ENCODE measurements around the gene PRG2. TPM values are rescaled to one million over a fixed set of nuclear protein-coding genes. Genes with fewer than 3 reads are reported as not detected.

The PRG2 gene
- total and polyA plus RNA-seq, 3 experiments from 2014 or later, result 0.44 TPM; not detected in 2

GRCh38 chr11:57424792-57425564 lies 34.5 kb upstream of the PRG2 start:
- CTCF ChIA-PET, result interaction anchor here (1.1 to 6.1 kb wide), 5 partner anchors 32 to 143 kb away, joined by 4 to 62 read pairs (median 4); partner anchors contain the start of genes RTN4RL2 and UBE2L6
- H3K27me3 ChIP-seq (ENCODE audit: insufficient read depth, low read length, poor library complexity, severe bottlenecking), result no peaks in the 10 kb centered on the region
- Mint-ChIP-seq H3K27me3 (no peaks in the 10 kb centered on the region), H3K27ac (peak overlapping the region; percentile 92 to 97 (median 96)), H3K9me3 (no peaks in the 10 kb centered on the region), H3K4me3 (peak overlapping the region; percentile 75 to 94 (median 90)), H3K36me3 (peaks cover 0 to 24% (median 2%) of the 10 kb centered on the region in 3 donors), H3K4me1 (peaks cover 52 to 69% (median 64%) of the 10 kb centered on the region in 3 donors)
- H3K4me1 ChIP-seq (ENCODE audit: insufficient read depth, low read length), result peaks cover 35% of the 10 kb centered on the region
- peak overlapping the region; percentile 43 for H3K4me3 ChIP-seq (ENCODE audit: low read length)
- no peaks in the 10 kb centered on the region for H3K36me3 ChIP-seq (ENCODE audit: insufficient read depth, low read length)
- DNase-seq, result peak; percentile 63 to 96 (median 80)
- peak overlapping the region; percentile 68 for H3K27ac ChIP-seq (ENCODE audit: low read depth, low read length)
- H3K9me3 ChIP-seq (ENCODE audit: low read length), result no peaks in the 10 kb centered on the region
- POLR2A ChIA-PET, result interaction anchor here (1.9 to 2.2 kb wide), 2 partner anchors 33 to 90 kb away, joined by 6 to 9 read pairs; partner anchors contain the start of gene SSRP1

GRCh38 chr11:57424137-57424791 lies 33.8 kb upstream of the PRG2 start:
- Histone ChIP-seq H3K27me3 (ENCODE audit: insufficient read depth, low read length, poor library complexity, severe bottlenecking) (no peaks in the 10 kb centered on the region), H3K4me3 (ENCODE audit: low read length) (peak overlapping the region; percentile 43), H3K4me1 (ENCODE audit: insufficient read depth, low read length) (peaks cover 35% of the 10 kb centered on the region), H3K27ac (ENCODE audit: low read depth, low read length) (peak overlapping the region; percentile 68), H3K9me3 (ENCODE audit: low read length) (no peaks in the 10 kb centered on the region), H3K36me3 (ENCODE audit: insufficient read depth, low read length) (no peaks in the 10 kb centered on the region)
- no peaks in the 10 kb centered on the region for H3K27me3 Mint-ChIP-seq
- peaks cover 52 to 70% (median 64%) of the 10 kb centered on the region in 3 donors for H3K4me1 Mint-ChIP-seq
- no peaks in the 10 kb centered on the region for H3K9me3 Mint-ChIP-seq
- POLR2A ChIA-PET, result interaction anchor here (1.9 kb wide), 1 partner anchor 34 kb away, joined by 9 read pairs; no protein-coding TSS in a partner anchor
- CTCF ChIA-PET, result interaction anchor here (0.7 to 6.1 kb wide), 4 partner anchors 33 to 199 kb away, joined by 3 to 62 read pairs (median 4); partner anchors contain the start of gene UBE2L6
- H3K27ac Mint-ChIP-seq, result peak overlapping the region; percentile 92 to 97 (median 96)
- peaks cover 0 to 26% (median 2%) of the 10 kb centered on the region in 3 donors for H3K36me3 Mint-ChIP-seq
- peak overlapping the region; percentile 75 to 94 (median 90) for H3K4me3 Mint-ChIP-seq
- DNase-seq, result no peak

DNA sequence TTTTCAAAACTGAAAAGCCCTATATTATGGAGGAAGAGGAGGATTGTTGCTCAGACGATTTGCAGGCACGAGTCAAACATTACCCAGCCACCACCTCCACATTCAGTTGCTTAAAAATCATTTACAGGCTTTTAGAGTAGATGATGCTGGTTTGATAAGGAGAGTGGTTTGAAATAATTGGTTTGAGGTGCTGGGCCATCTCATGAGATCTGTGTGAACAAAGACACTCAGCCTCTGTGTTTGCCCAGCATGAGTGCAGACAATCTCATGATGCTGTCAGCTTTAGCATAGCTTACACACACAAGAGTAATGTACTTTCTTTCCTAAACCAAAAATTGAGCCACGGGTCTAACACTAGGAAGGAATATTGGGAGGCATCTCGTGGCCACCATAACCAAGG lies 32.2 kb upstream of the PRG2 start:
- no peak overlapping the region for H3K4me3 ChIP-seq (ENCODE audit: low read length)
- H3K27ac Mint-ChIP-seq, result peak overlapping the region; percentile 61 to 97 (median 90)
- H3K27me3 Mint-ChIP-seq, result no peaks in the 10 kb centered on the region
- H3K9me3 ChIP-seq (ENCODE audit: low read length), result no peaks in the 10 kb centered on the region
- peaks cover 0 to 33% (median 3%) of the 10 kb centered on the region in 3 donors for H3K36me3 Mint-ChIP-seq
- CTCF ChIA-PET, result interaction anchor here (1.8 kb wide), 1 partner anchor 35 kb away, joined by 9 read pairs; no protein-coding TSS in a partner anchor
- DNase-seq, result no peak
- H3K27me3 ChIP-seq (ENCODE audit: insufficient read depth, low read length, poor library complexity, severe bottlenecking), result no peaks in the 10 kb centered on the region
- peak overlapping the region in 2 of 7 donors; percentile 14 to 27 for H3K4me3 Mint-ChIP-seq
- peaks cover 35% of the 10 kb centered on the region for H3K4me1 ChIP-seq (ENCODE audit: insufficient read depth, low read length)
- H3K4me1 Mint-ChIP-seq, result peaks cover 52 to 73% (median 63%) of the 10 kb centered on the region in 3 donors
- no peaks in the 10 kb centered on the region for H3K9me3 Mint-ChIP-seq
- POLR2A ChIA-PET, result no interaction called here
- peaks cover 6% of the 10 kb centered on the region for H3K36me3 ChIP-seq (ENCODE audit: insufficient read depth, low read length)
- no peak overlapping the region for H3K27ac ChIP-seq (ENCODE audit: low read depth, low read length)

DNA sequence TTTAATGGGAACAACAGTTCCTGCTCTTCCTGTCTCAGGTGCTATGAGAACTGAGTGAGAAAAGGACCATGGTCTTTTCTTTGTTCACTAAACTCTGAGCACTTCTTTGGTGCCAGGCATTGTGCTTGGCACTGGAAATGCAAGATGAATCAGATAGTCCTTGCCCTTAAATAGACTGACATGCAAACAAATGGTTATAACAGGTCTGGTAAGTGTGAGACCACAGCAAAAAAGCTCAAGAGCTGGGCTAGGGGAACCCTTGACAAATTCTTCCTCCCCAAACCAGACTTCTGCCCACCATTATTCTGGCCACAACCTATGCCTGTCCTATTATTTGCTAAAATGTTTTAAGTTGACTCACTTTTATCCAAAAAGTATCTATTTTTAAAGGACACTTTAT lies 31.4 kb upstream of the PRG2 start:
- Mint-ChIP-seq H3K27me3 (no peaks in the 10 kb centered on the region), H3K36me3 (peaks cover 0 to 42% (median 9%) of the 10 kb centered on the region in 3 donors), H3K4me3 (peak overlapping the region in 1 of 7 donors; percentile 28), H3K27ac (peak overlapping the region in 5 of 8 donors; percentile 43 to 96 (median 56)), H3K4me1 (peaks cover 45 to 65% (median 56%) of the 10 kb centered on the region in 3 donors), H3K9me3 (no peaks in the 10 kb centered on the region)
- no peak overlapping the region for H3K27ac ChIP-seq (ENCODE audit: low read depth, low read length)
- no peaks in the 10 kb centered on the region for H3K9me3 ChIP-seq (ENCODE audit: low read length)
- no peak for DNase-seq
- peaks cover 14% of the 10 kb centered on the region for H3K36me3 ChIP-seq (ENCODE audit: insufficient read depth, low read length)
- POLR2A ChIA-PET, result interaction anchor here (0.6 kb wide), 1 partner anchor 28 kb away, joined by 5 read pairs; no protein-coding TSS in a partner anchor
- peaks cover 30% of the 10 kb centered on the region for H3K4me1 ChIP-seq (ENCODE audit: insufficient read depth, low read length)
- no peaks in the 10 kb centered on the region for H3K27me3 ChIP-seq (ENCODE audit: insufficient read depth, low read length, poor library complexity, severe bottlenecking)
- CTCF ChIA-PET, result interaction anchor here (1.8 kb wide), 1 partner anchor 36 kb away, joined by 9 read pairs; no protein-coding TSS in a partner anchor
- H3K4me3 ChIP-seq (ENCODE audit: low read length), result no peak overlapping the region

- no peak for DNase-seq
- CTCF ChIA-PET, result interaction anchor here (1.8 kb wide), 1 partner anchor 37 kb away, joined by 9 read pairs; no protein-coding TSS in a partner anchor
Observed at GRCh38 chr11:57421066-57421465, 30.6 kb upstream of the PRG2 start.

GRCh38 chr11:57419146-57419545 lies 28.7 kb upstream of the PRG2 start:
- no peaks in the 10 kb centered on the region for H3K27me3 ChIP-seq (ENCODE audit: insufficient read depth, low read length, poor library complexity, severe bottlenecking)
- H3K27ac ChIP-seq (ENCODE audit: low read depth, low read length), result no peak overlapping the region
- Mint-ChIP-seq H3K36me3 (peaks cover 11 to 64% (median 16%) of the 10 kb centered on the region in 3 donors), H3K27me3 (no peaks in the 10 kb centered on the region), H3K9me3 (no peaks in the 10 kb centered on the region), H3K4me1 (peaks cover 20 to 39% (median 34%) of the 10 kb centered on the region in 3 donors), H3K27ac (peak overlapping the region in 1 of 8 donors; percentile 23), H3K4me3 (no peak overlapping the region)
- POLR2A ChIA-PET, result interaction anchor here (0.7 kb wide), 1 partner anchor 95 kb away, joined by 5 read pairs; no protein-coding TSS in a partner anchor
- H3K4me3 ChIP-seq (ENCODE audit: low read length), result no peak overlapping the region
- CTCF ChIA-PET, result interaction anchor here (1.7 kb wide), 1 partner anchor 39 kb away, joined by 4 read pairs; no protein-coding TSS in a partner anchor
- no peak for DNase-seq
- H3K36me3 ChIP-seq (ENCODE audit: insufficient read depth, low read length), result peaks cover 30% of the 10 kb centered on the region
- H3K4me1 ChIP-seq (ENCODE audit: insufficient read depth, low read length), result peaks cover 6% of the 10 kb centered on the region
- no peaks in the 10 kb centered on the region for H3K9me3 ChIP-seq (ENCODE audit: low read length)

More at GRCh38 chr11:57421066-57421465, 30.6 kb upstream of the PRG2 start:
- H3K4me3 Mint-ChIP-seq, result no peak overlapping the region
- H3K36me3 ChIP-seq (ENCODE audit: insufficient read depth, low read length), result peaks cover 22% of the 10 kb centered on the region
- peaks cover 2 to 49% (median 9%) of the 10 kb centered on the region in 3 donors for H3K36me3 Mint-ChIP-seq
- peak overlapping the region in 2 of 8 donors; percentile 15 to 56 for H3K27ac Mint-ChIP-seq
- H3K27ac ChIP-seq (ENCODE audit: low read depth, low read length), result no peak overlapping the region
- H3K4me1 Mint-ChIP-seq, result peaks cover 39 to 58% (median 49%) of the 10 kb centered on the region in 3 donors
- H3K27me3 Mint-ChIP-seq, result no peaks in the 10 kb centered on the region
- no peaks in the 10 kb centered on the region for H3K27me3 ChIP-seq (ENCODE audit: insufficient read depth, low read length, poor library complexity, severe bottlenecking)
- H3K9me3 ChIP-seq (ENCODE audit: low read length), result no peaks in the 10 kb centered on the region
- peaks cover 25% of the 10 kb centered on the region for H3K4me1 ChIP-seq (ENCODE audit: insufficient read depth, low read length)
- POLR2A ChIA-PET, result interaction anchor here (0.6 kb wide), 1 partner anchor 29 kb away, joined by 5 read pairs; no protein-coding TSS in a partner anchor
- no peak overlapping the region for H3K4me3 ChIP-seq (ENCODE audit: low read length)
- no peaks in the 10 kb centered on the region for H3K9me3 Mint-ChIP-seq

GRCh38 chr11:57418131-57418530 lies 27.7 kb upstream of the PRG2 start:
- peaks cover 38% of the 10 kb centered on the region for H3K36me3 ChIP-seq (ENCODE audit: insufficient read depth, low read length)
- Mint-ChIP-seq H3K36me3 (peaks cover 14 to 71% (median 25%) of the 10 kb centered on the region in 3 donors), H3K27ac (no peak overlapping the region), H3K4me1 (peaks cover 16 to 32% (median 27%) of the 10 kb centered on the region in 3 donors), H3K9me3 (no peaks in the 10 kb centered on the region), H3K27me3 (no peaks in the 10 kb centered on the region), H3K4me3 (no peak overlapping the region)
- no peak overlapping the region for H3K4me3 ChIP-seq (ENCODE audit: low read length)
- ChIA-PET POLR2A (no interaction called here), CTCF (interaction anchor here (0.9 to 1.3 kb wide), 2 partner anchors 39 to 203 kb away, joined by 3 to 6 read pairs; no protein-coding TSS in a partner anchor)
- H3K9me3 ChIP-seq (ENCODE audit: low read length), result no peaks in the 10 kb centered on the region
- DNase-seq, result no peak
- no peak overlapping the region for H3K27ac ChIP-seq (ENCODE audit: low read depth, low read length)
- H3K27me3 ChIP-seq (ENCODE audit: insufficient read depth, low read length, poor library complexity, severe bottlenecking), result no peaks in the 10 kb centered on the region
- H3K4me1 ChIP-seq (ENCODE audit: insufficient read depth, low read length), result no peaks in the 10 kb centered on the region
